H9 (cell line): Measurements from ENCODE around the gene NINJ1. TPM values are rescaled to one million over a fixed set of nuclear protein-coding genes. Genes with fewer than 3 reads are reported as not detected.

Source experiments
- DNase-seq: peaks from one replicate; pipeline ENCODE4 v3.0.0-alpha.2; 2017
- H2AFZ ChIP-seq: one replicate; pipeline ENCODE4 v1.6.1; 2013; ENCODE audit warnings: mild to moderate bottlenecking, low read length, control low read depth, moderate library complexity
- H2AK5ac ChIP-seq: 2 replicates; pipeline ENCODE4 v1.6.1; 2013; ENCODE audit warnings: low read length, control low read depth, mixed read lengths; ENCODE audit not compliant: insufficient read length
- H2BK120ac ChIP-seq: one replicate; pipeline ENCODE4 v1.6.1; 2013; ENCODE audit warnings: low read depth, mild to moderate bottlenecking, low read length, control low read depth, inconsistent platforms; ENCODE audit not compliant: poor library complexity, severe bottlenecking
- H2BK12ac ChIP-seq: 2 replicates; pipeline ENCODE4 v1.6.1; 2013; ENCODE audit warnings: low read length, control low read depth, mixed read lengths, low read depth; ENCODE audit not compliant: insufficient read length
- H2BK15ac ChIP-seq: 2 replicates; pipeline ENCODE4 v1.6.1; 2013; ENCODE audit warnings: low read depth, low read length, control low read depth
- H2BK20ac ChIP-seq: one replicate; pipeline ENCODE4 v1.6.1; 2013; ENCODE audit warnings: low read depth, mild to moderate bottlenecking, low read length, control low read depth, inconsistent platforms; ENCODE audit not compliant: poor library complexity, severe bottlenecking
- H2BK5ac ChIP-seq: 2 replicates; pipeline ENCODE4 v1.6.1; 2013; ENCODE audit warnings: low read length, control low read depth, mixed read lengths; ENCODE audit not compliant: insufficient read length
- H3K14ac ChIP-seq: 2 replicates; pipeline ENCODE4 v1.6.1; 2013; ENCODE audit warnings: low read length, control low read depth; ENCODE audit not compliant: insufficient read depth
- H3K18ac ChIP-seq: 2 replicates; pipeline ENCODE4 v1.6.1; 2013; ENCODE audit warnings: low read depth, mild to moderate bottlenecking, mixed read lengths, low read length, control low read depth; ENCODE audit not compliant: insufficient read length
- H3K23ac ChIP-seq: 2 replicates; pipeline ENCODE4 v1.6.1; 2013; ENCODE audit warnings: low read length, control low read depth, mixed read lengths, low read depth; ENCODE audit not compliant: insufficient read length
- H3K23me2 ChIP-seq: 2 replicates; pipeline ENCODE4 v1.6.1; 2013; ENCODE audit warnings: low read depth, mild to moderate bottlenecking, mixed read lengths, low read length, control low read depth; ENCODE audit not compliant: insufficient read length, poor library complexity, severe bottlenecking
- H3K27ac ChIP-seq: 2 replicates; pipeline ENCODE4 v1.5.1; 2013; ENCODE audit warnings: low read length, control low read depth, mixed read lengths, low read depth; ENCODE audit not compliant: insufficient read length
- H3K27me3 ChIP-seq: 2 replicates; pipeline ENCODE4 v1.6.1; 2013; ENCODE audit warnings: low read length, control low read depth, inconsistent platforms; ENCODE audit not compliant: insufficient read depth
- H3K4ac ChIP-seq: 2 replicates; pipeline ENCODE4 v1.6.1; 2013; ENCODE audit warnings: low read depth, mild to moderate bottlenecking, control low read depth, inconsistent platforms, low read length, moderate library complexity
- H3K4me1 ChIP-seq: 2 replicates; pipeline ENCODE4 v1.6.1; 2013; ENCODE audit warnings: low read length, control low read depth, inconsistent platforms; ENCODE audit not compliant: insufficient read depth
- H3K4me2 ChIP-seq: 2 replicates; pipeline ENCODE4 v1.6.1; 2013; ENCODE audit warnings: low read length, control low read depth, mixed read lengths; ENCODE audit not compliant: insufficient read length, insufficient read depth
- H3K56ac ChIP-seq: 2 replicates; pipeline ENCODE4 v1.6.1; 2013; ENCODE audit warnings: low read depth, mild to moderate bottlenecking, mixed read lengths, low read length, control low read depth; ENCODE audit not compliant: insufficient read length
- H3K79me1 ChIP-seq: 2 replicates; pipeline ENCODE4 v1.6.1; 2013; ENCODE audit warnings: low read depth, mild to moderate bottlenecking, moderate library complexity, low read length, control low read depth, inconsistent platforms; ENCODE audit not compliant: insufficient read depth, poor library complexity, severe bottlenecking
- H3K79me2 ChIP-seq: 2 replicates; pipeline ENCODE4 v1.6.1; 2013; ENCODE audit warnings: low read length, control low read depth, inconsistent platforms; ENCODE audit not compliant: insufficient read depth
- H3K9ac ChIP-seq: 2 replicates; pipeline ENCODE4 v1.6.1; 2013; ENCODE audit warnings: low read length, control low read depth, mixed read lengths; ENCODE audit not compliant: insufficient read length; ENCODE audit errors: extremely low read depth
- H3K9me3 ChIP-seq: one replicate; pipeline ENCODE4 v1.6.1; 2013; ENCODE audit warnings: low read depth, low read length, inconsistent platforms; ENCODE audit not compliant: control insufficient read depth
- H3T11ph ChIP-seq: one replicate; pipeline ENCODE4 v1.6.1; 2013; ENCODE audit warnings: mild to moderate bottlenecking, low read length, control low read depth, inconsistent platforms
- H4K20me1 ChIP-seq: one replicate; pipeline ENCODE4 v1.6.1; 2013; ENCODE audit not compliant: control insufficient read depth, insufficient read length, insufficient read depth
- H4K5ac ChIP-seq: 2 replicates; pipeline ENCODE4 v1.6.1; 2013; ENCODE audit warnings: low read depth, mild to moderate bottlenecking, mixed read lengths, low read length, control low read depth; ENCODE audit not compliant: insufficient read length
- H4K8ac ChIP-seq: replicated peaks from 2 replicates; pipeline ENCODE4 v1.6.1; 2013; ENCODE audit warnings: low read length, control low read depth, mixed read lengths, low read depth; ENCODE audit not compliant: insufficient read length
- H4K91ac ChIP-seq: 2 replicates; pipeline ENCODE4 v1.6.1; 2013; ENCODE audit warnings: low read depth, mild to moderate bottlenecking, moderate library complexity, mixed read lengths, low read length, control low read depth; ENCODE audit not compliant: insufficient read length
- H3K27ac Mint-ChIP-seq, 3 experiments: 2 replicates in 2 of 3; 3 replicates in 1 of 3; pipeline ENCODE4 v1.8.0; 2020 to 2021; ENCODE audit warnings: mixed read lengths in 3 of 3, mild to moderate bottlenecking in 1 of 3, moderate library complexity in 1 of 3
- H3K27me3 Mint-ChIP-seq: 2 replicates; pipeline ENCODE4 v1.8.0; 2021; ENCODE audit warnings: low read depth, mild to moderate bottlenecking, moderate library complexity, mixed read lengths
- H3K36me3 Mint-ChIP-seq, 3 experiments: 2 replicates in 2 of 3; 3 replicates in 1 of 3; pipeline ENCODE4 v1.8.0; 2020 to 2021; ENCODE audit warnings: low read depth in 3 of 3, mixed read lengths in 3 of 3; ENCODE audit not compliant: insufficient read depth in 1 of 3
- H3K4me1 Mint-ChIP-seq, 2 experiments: 2 replicates each; pipeline ENCODE4 v1.8.0; 2020; ENCODE audit warnings: mixed read lengths in 2 of 2
- H3K4me3 Mint-ChIP-seq, 2 experiments: 2 replicates in 1 of 2; 3 replicates in 1 of 2; pipeline ENCODE4 v1.8.0; 2020 to 2021; ENCODE audit warnings: mild to moderate bottlenecking in 2 of 2, mixed read lengths in 2 of 2, moderate library complexity in 1 of 2
- H3K9me3 Mint-ChIP-seq, 2 experiments: 2 replicates in 1 of 2; 3 replicates in 1 of 2; pipeline ENCODE4 v1.8.0; 2020; ENCODE audit warnings: mild to moderate bottlenecking in 2 of 2, mixed read lengths in 2 of 2, moderate library complexity in 1 of 2
- WGBS: extraction: QIAGEN DNeasy Blood & Tissue Kit; methylation state at CpG from one replicate; pipeline ENCODE4 v1.1.7; 2013; ENCODE audit warnings: missing lambda C conversion rate, low lambda C conversion rate, mixed read lengths; ENCODE audit not compliant: insufficient read length; ENCODE audit errors: extremely low coverage; 5-methylcytosine and 5-hydroxymethylcytosine counted together
- total RNA-seq: library from RNA; stranded (reverse); gene quantifications from 2 replicates; pipeline ENCODE4 v1.2.1, GENCODE V29; 2021
- TF ChIP-seq, protein P1 (sequence below): fragments of 200-600 bp; sonication (generic); conservative IDR thresholded peaks from 3 replicates; pipeline ENCODE4 v1.8.0; 2021; ENCODE audit warnings: antibody characterized with exemption, mild to moderate bottlenecking

Gene NINJ1
- total RNA-seq, 1 experiment from 2014 or later = 28.9 TPM

DNA sequence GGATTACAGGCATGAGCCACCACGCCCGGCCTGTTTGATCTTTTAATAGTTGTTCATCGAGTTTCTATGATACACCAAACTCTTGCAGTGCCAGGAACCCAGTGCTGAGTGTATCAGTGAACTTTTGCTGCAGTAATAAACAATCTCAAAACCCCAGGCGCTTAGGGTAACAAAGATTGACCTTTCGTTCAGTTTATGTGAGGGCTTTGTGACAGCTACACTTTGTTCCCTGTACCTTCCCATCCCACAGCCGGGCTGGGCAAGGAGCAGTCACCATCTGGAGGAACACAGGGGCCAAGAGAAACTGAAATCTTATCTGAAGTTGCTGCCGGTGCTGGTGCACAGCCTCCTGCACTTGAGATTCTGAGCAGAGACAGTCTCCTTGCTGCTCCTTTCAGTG is 32.6 kb upstream of the NINJ1 start:
- Histone ChIP-seq H3K14ac (no peak overlapping the region), H2BK20ac (no peak overlapping the region), H2BK120ac (no peak overlapping the region), H3K4me2 (no peak overlapping the region), H2BK5ac (no peak overlapping the region), H4K5ac (no peak overlapping the region), H4K8ac (no peak overlapping the region), H3K27ac (no peak overlapping the region), H3K23ac (no peak overlapping the region), H3K27me3 (no peaks in the 10 kb centered on the region), H2BK15ac (no peak overlapping the region), H3T11ph (no peak overlapping the region), H3K18ac (no peak overlapping the region), H2BK12ac (no peak overlapping the region), H3K79me2 (no peaks in the 10 kb centered on the region), H3K79me1 (no peaks in the 10 kb centered on the region), H2AFZ (no peak overlapping the region), H3K4ac (no peak overlapping the region), H3K9ac (no peak overlapping the region), H2AK5ac (no peak overlapping the region), H4K91ac (no peak overlapping the region), H4K20me1 (no peaks in the 10 kb centered on the region), H3K9me3 (no peaks in the 10 kb centered on the region), H3K23me2 (no peaks in the 10 kb centered on the region), H3K4me1 (no peaks in the 10 kb centered on the region), H3K56ac (no peak overlapping the region)
- Mint-ChIP-seq H3K27me3 (no peaks in the 10 kb centered on the region), H3K27ac (no peak overlapping the region), H3K4me1 (no peaks in the 10 kb centered on the region), H3K36me3 (no peaks in the 10 kb centered on the region), H3K9me3 (no peaks in the 10 kb centered on the region), H3K4me3 (no peak overlapping the region)
- TF ChIP-seq, protein P1, sequence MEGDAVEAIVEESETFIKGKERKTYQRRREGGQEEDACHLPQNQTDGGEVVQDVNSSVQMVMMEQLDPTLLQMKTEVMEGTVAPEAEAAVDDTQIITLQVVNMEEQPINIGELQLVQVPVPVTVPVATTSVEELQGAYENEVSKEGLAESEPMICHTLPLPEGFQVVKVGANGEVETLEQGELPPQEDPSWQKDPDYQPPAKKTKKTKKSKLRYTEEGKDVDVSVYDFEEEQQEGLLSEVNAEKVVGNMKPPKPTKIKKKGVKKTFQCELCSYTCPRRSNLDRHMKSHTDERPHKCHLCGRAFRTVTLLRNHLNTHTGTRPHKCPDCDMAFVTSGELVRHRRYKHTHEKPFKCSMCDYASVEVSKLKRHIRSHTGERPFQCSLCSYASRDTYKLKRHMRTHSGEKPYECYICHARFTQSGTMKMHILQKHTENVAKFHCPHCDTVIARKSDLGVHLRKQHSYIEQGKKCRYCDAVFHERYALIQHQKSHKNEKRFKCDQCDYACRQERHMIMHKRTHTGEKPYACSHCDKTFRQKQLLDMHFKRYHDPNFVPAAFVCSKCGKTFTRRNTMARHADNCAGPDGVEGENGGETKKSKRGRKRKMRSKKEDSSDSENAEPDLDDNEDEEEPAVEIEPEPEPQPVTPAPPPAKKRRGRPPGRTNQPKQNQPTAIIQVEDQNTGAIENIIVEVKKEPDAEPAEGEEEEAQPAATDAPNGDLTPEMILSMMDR = no peak
- no CpG with 5 or more reads among the region's 7 CpGs for WGBS
- DNase-seq = no peak
